GM23248 (cell line): ENCODE results near the gene ABCC1.

Experiments used
- EZH2 ChIP-seq: fragments of 200-600 bp; sonication (generic); IDR thresholded peaks from 2 replicates; pipeline ENCODE4 v1.6.1; 2018; ENCODE audit warnings: antibody characterized with exemption, mild to moderate bottlenecking; ENCODE audit not compliant: insufficient read depth, poor library complexity, severe bottlenecking
- EZH2phosphoT487 ChIP-seq: fragments of 200-600 bp; sonication (generic); IDR thresholded peaks from 2 replicates; pipeline ENCODE4 v1.6.1; 2018; ENCODE audit warnings: antibody characterized with exemption, moderate library complexity, mild to moderate bottlenecking, low read depth; ENCODE audit not compliant: insufficient read depth

GRCh38 chr16:15966836-15967546 lies 17.6 kb downstream of the ABCC1 start:
- TF ChIP-seq EZH2 (no peak), EZH2phosphoT487 (no peak)
